Liver (tissue), 3 donors: ENCODE measurements around the gene RARB.

ENCODE experiments used
- CTCF ChIP-seq: fragments of 150-350 bp; IDR thresholded peaks from 2 replicates; pipeline ENCODE4 v1.5.1; 2017; ENCODE audit warnings: improper control_type of control experiment, low read depth, low read length; ENCODE audit not compliant: missing input control
- MAX ChIP-seq: IDR thresholded peaks from 2 replicates; pipeline ENCODE4 v1.6.1; 2016; ENCODE audit warnings: antibody characterized with exemption
- NR2F2 ChIP-seq: IDR thresholded peaks from 2 replicates; pipeline ENCODE4 v1.6.1; 2016; ENCODE audit warnings: antibody characterized with exemption
- donor health status: healthy.
- donor health status: healthy.

GRCh38 chr3:25419251-25419650, 8.8 kb upstream of the RARB start:
- TF ChIP-seq CTCF (no peak), MAX (no peak), NR2F2 (no peak)
